Uterus (tissue), 4 donors: ENCODE results near the gene CACNG5. TPM values are rescaled to one million over a fixed set of nuclear protein-coding genes. Genes with fewer than 3 reads are reported as not detected.

Experiments used
- DNase-seq, 2 donors: peaks; one replicate each; pipeline ENCODE4 v3.0.0-alpha.2; 2019 to 2020
- H3K27ac ChIP-seq, 2 donors: fragments of 200-600 bp; sonication (generic); 1 replicate in 1 of 2; 2 replicates in 1 of 2; pipeline ENCODE4 v1.5.1; 2016 to 2018
- H3K27me3 ChIP-seq, 2 donors: fragments of 200-600 bp; sonication (generic); one replicate each; pipeline ENCODE4 v1.5.1; 2018 to 2019; ENCODE audit warnings: control low read depth in 1 of 2
- H3K36me3 ChIP-seq, 2 donors: fragments of 200-600 bp; sonication (generic); one replicate each; pipeline ENCODE4 v1.5.1; 2019; ENCODE audit warnings: control low read depth in 1 of 2
- H3K4me1 ChIP-seq, 2 donors: fragments of 200-600 bp; sonication (generic); one replicate each; pipeline ENCODE4 v1.5.1; 2018 to 2019; ENCODE audit warnings: control low read depth in 1 of 2
- H3K4me3 ChIP-seq, 2 donors: fragments of 200-600 bp; sonication (generic); 1 replicate in 1 of 2; 2 replicates in 1 of 2; pipeline ENCODE4 v1.5.1; 2018 to 2019; ENCODE audit warnings: mild to moderate bottlenecking in 1 of 2
- H3K9me3 ChIP-seq, 2 donors: fragments of 200-600 bp; sonication (generic); one replicate each; pipeline ENCODE4 v1.5.1; 2019; ENCODE audit warnings: control low read depth in 1 of 2
- POLR2A ChIP-seq, 2 donors: fragments of 450-650 bp; IDR thresholded peaks; one replicate each; pipeline ENCODE4 v1.6.1; 2016; ENCODE audit warnings: antibody characterized with exemption in 2 of 2, mild to moderate bottlenecking in 1 of 2, moderate library complexity in 1 of 2
- intact Hi-C: fragments of 100-400 bp; cut with DNase I; formaldehyde crosslinking; loops from one replicate; pipeline ENCODE4 v1.15.1; 2023; ENCODE audit warnings: low total_unique reads
- total RNA-seq, 4 donors: library from RNA; depleted of rRNA in 3 of 4; stranded (reverse); fragments of >200 nt in 3 of 4; gene quantifications; one replicate each; pipeline versions ENCODE4 v1.1.0 to v1.2.4, GENCODE V29; 2014 to 2023
- TF ChIP-seq, protein P1 (sequence below), 4 experiments: fragments of 200-600 bp in 2 of 4; fragments of 450-650 bp in 2 of 4; sonication (generic) in 2 of 4; IDR thresholded peaks; one replicate each; pipeline ENCODE4 v1.5.1; 2016 to 2019; ENCODE audit warnings: antibody characterized with exemption in 4 of 4, mild to moderate bottlenecking in 2 of 4, moderate library complexity in 1 of 4
- donor health status: DM: yes; HTN: yes; CAD: no.

Gene CACNG5
- total RNA-seq, 4 donors from 2014 or later: 6.6 TPM; not detected in 3

- no peak for DNase-seq
- no peak overlapping the region for H3K27ac ChIP-seq
- H3K4me3 ChIP-seq: no peak overlapping the region
- no peaks in the 10 kb centered on the region for H3K9me3 ChIP-seq
- H3K36me3 ChIP-seq: no peaks in the 10 kb centered on the region
- intact Hi-C loops: no loop called here
- H3K4me1 ChIP-seq: no peaks in the 10 kb centered on the region
- no peaks in the 10 kb centered on the region for H3K27me3 ChIP-seq
- TF ChIP-seq POLR2A (IDR thresholded peaks at IDR 0.05): no peak
- TF ChIP-seq, protein P1, sequence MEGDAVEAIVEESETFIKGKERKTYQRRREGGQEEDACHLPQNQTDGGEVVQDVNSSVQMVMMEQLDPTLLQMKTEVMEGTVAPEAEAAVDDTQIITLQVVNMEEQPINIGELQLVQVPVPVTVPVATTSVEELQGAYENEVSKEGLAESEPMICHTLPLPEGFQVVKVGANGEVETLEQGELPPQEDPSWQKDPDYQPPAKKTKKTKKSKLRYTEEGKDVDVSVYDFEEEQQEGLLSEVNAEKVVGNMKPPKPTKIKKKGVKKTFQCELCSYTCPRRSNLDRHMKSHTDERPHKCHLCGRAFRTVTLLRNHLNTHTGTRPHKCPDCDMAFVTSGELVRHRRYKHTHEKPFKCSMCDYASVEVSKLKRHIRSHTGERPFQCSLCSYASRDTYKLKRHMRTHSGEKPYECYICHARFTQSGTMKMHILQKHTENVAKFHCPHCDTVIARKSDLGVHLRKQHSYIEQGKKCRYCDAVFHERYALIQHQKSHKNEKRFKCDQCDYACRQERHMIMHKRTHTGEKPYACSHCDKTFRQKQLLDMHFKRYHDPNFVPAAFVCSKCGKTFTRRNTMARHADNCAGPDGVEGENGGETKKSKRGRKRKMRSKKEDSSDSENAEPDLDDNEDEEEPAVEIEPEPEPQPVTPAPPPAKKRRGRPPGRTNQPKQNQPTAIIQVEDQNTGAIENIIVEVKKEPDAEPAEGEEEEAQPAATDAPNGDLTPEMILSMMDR (IDR thresholded peaks at IDR 0.05): no peak
These were observed 30.2 kb downstream of the CACNG5 start for GRCh38 chr17:66865151-66865550.

GRCh38 chr17:66873962-66874361, 39.0 kb downstream of the CACNG5 start:
- Histone ChIP-seq H3K27me3 (no peaks in the 10 kb centered on the region), H3K36me3 (no peaks in the 10 kb centered on the region), H3K27ac (no peak overlapping the region), H3K4me1 (no peaks in the 10 kb centered on the region), H3K4me3 (no peak overlapping the region), H3K9me3 (no peaks in the 10 kb centered on the region)
- no peak for DNase-seq
- intact Hi-C loops: no loop called here
- TF ChIP-seq, protein P1 (IDR thresholded peaks at IDR 0.05): no peak
- no peak for TF ChIP-seq POLR2A (IDR thresholded peaks at IDR 0.05)

DNA sequence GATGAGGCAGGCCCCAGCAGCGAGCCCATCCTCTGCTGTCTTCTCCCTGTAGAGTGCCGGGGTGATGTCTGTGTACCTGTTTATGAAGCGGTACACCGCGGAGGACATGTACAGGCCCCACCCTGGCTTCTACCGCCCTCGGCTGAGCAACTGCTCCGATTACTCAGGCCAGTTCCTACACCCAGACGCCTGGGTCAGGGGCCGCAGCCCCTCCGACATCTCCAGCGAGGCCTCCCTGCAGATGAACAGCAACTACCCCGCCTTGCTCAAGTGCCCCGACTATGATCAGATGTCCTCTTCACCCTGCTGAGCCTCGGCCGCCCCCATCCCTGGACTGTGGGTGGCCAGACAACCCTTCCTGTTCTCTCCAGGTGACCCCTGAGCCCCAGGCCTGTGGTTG, 50.0 kb downstream of the CACNG5 start:
- TF ChIP-seq, protein P1 (IDR thresholded peaks at IDR 0.05): no peak
- TF ChIP-seq POLR2A (IDR thresholded peaks at IDR 0.05): no peak
- Histone ChIP-seq H3K4me1 (no peaks in the 10 kb centered on the region), H3K27ac (no peak overlapping the region), H3K27me3 (no peaks in the 10 kb centered on the region), H3K36me3 (no peaks in the 10 kb centered on the region), H3K9me3 (no peaks in the 10 kb centered on the region), H3K4me3 (no peak overlapping the region)
- no peak for DNase-seq
- intact Hi-C loops: no loop called here

DNA sequence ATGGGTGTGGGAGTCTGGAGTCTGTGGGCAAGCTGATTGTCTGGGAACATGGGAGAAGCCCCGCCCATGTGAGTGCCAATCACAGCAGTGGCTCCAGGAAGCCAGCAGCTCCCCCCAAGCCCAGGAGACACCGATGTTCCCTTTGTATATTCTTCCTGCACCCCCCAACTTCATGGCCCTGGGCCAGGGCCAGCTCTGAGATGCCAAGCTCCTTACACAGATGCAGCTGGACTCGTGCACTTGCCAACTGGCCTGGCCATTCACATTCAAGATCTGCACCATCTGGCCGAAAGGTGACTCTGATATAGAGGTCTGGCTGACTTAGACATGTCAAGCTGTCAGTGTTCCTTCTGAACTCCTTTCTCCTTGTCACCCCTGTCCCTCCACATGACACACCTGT, 50.5 kb downstream of the CACNG5 start:
- TF ChIP-seq, protein P1 (IDR thresholded peaks at IDR 0.05): no peak
- no peak for TF ChIP-seq POLR2A (IDR thresholded peaks at IDR 0.05)

DNA sequence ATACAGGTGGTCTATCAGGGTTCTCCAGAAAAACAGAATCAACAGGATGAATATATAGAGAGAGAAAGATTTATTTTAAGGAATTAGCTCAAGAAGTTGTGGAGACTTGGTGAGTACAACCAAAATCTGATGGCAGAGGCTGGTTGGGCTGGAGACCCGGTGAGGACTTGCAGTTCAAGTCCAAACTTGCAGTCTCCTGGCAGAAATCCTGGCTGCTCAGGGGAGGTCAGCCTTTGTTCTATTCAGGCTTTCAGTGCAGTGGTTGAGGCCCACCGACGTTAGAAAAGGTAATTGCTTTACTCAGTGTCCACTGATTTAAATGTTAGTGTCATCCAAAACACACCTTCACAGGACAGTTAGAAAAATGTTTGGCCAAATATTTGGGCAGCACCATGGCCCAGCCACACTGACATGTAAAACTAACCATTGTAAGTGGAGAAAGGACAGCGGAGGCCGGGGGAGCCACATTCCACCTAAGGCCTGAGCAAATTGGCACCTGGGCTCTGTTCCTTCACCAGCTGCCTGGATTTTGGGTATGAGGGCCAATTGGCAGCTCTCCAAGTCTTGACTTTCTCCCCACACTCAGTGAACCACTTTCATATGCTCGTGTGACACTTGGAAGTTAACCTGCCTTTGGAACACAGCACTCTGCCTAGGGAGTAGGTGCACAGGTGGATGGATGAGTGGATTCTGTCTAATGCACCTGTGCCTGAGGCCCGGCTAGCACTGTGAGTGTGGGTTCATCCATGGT, 54.7 kb downstream of the CACNG5 start:
- Histone ChIP-seq H3K4me3 (no peak overlapping the region), H3K27me3 (no peaks in the 10 kb centered on the region), H3K9me3 (no peaks in the 10 kb centered on the region), H3K36me3 (no peaks in the 10 kb centered on the region), H3K27ac (no peak overlapping the region), H3K4me1 (no peaks in the 10 kb centered on the region)
- intact Hi-C loops: no loop called here
- TF ChIP-seq POLR2A (IDR thresholded peaks at IDR 0.05): no peak
- TF ChIP-seq, protein P1 (IDR thresholded peaks at IDR 0.05): no peak
- no peak for DNase-seq

More for the DNA sequence above, 50.5 kb downstream of the CACNG5 start:
- Histone ChIP-seq H3K27ac (no peak overlapping the region), H3K36me3 (no peaks in the 10 kb centered on the region), H3K27me3 (no peaks in the 10 kb centered on the region), H3K9me3 (no peaks in the 10 kb centered on the region), H3K4me1 (no peaks in the 10 kb centered on the region), H3K4me3 (no peak overlapping the region)
- intact Hi-C loops: no loop called here
- DNase-seq: no peak
